NCI-H2081 (cell line): Measurements from ENCODE around the gene CSF2RB.
"Not testable (repeated sequence)": the region's sequence is repeated elsewhere in the genome, so short reads cannot be mapped to it uniquely, and the experiment has no call there.

Experiments
- DNase-seq, 2 experiments: peaks; one replicate each; lab custom pipeline; 2025; lab: John Stamatoyannopoulos, UW

CSF2RB gene

DNA sequence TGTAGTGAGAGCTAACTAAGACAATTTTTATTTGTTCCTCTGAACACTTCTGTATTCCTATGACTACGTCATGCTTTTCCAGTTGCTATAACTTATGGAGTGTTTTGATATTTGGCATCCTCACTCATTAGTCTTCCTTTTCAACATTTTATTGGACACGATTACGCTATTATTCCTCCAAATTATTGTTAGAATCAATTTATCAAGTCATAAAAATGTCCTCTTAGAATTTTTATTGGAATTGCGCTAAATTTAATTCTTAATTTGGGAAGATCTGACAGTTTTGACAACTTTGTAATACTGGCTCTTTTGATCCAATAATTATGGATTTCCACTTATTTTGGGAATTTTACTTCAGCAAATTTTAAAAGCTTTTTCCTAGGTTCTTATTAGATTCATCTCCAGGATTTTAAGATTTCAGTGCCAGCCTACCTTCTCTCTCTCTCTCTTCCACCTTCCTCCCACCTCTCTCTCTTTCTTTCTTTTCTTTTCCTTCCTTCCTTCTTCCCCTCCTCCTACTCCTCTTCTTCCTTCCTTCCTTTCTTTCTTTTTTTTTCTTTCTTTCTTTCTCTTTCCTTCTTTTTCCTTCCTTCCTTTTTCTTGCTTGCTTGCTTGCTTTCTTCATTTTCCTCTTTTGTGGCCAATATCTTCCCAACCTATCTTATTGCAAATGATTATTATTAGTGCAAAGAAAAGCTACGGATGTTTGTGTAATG is 55.0 kb downstream of the CSF2RB start:
- DNase-seq: no peak

- DNase-seq: no peak
Measured at GRCh38 chr22:36971341-36972125, 58.1 kb downstream of the CSF2RB start.

- DNase-seq: no peak
Measured at GRCh38 chr22:36976606-36977005, 63.2 kb downstream of the CSF2RB start.

- peak; percentile 24 to 39 for DNase-seq
Measured at GRCh38 chr22:36977401-36977861, 64.0 kb downstream of the CSF2RB start.

- peak; percentile 74 to 81 for DNase-seq
Measured at GRCh38 chr22:36977947-36978660, 64.7 kb downstream of the CSF2RB start.

DNA sequence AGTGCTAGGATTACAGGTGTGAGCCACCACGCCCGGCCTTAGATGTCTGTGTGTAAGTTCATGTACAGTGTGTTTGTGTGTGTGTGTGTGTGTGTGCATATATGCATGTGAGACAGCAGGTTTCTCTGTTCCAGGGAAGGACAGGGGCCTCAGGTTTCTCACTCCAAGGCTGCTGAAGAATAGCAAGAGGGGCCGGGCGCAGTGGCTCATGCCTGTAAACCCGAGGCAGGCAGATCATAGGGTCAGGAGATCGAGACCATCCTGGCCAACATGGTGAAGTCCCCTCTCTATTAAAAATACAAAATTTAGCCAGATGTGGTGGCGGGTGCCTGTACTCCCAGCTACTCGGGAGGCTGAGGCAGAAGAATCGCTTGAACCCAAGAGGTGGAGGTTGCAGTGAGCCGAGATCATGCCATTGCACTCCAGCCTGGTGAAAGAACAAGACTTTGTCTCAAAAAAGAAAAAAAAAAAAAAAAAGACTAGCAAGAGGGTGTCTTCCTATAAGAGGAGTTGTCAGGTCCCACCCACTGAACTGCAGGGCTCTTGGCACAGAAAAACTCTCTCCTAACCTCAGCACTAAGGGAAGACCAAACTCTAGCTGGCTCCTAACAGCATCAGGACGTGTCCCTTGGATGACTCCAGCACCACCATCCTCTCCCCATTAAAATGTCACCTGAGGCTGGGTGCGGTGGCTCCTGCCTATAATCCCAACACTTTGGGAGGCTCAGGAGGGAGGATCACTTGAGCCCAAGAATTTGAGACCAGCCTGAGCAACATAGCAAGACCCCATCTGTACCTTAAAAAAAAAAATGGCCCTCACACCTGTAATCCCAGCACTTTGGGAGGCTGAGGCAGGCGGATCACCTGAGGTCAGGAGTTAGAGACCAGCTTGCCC is 65.8 kb downstream of the CSF2RB start:
- no peak for DNase-seq

- DNase-seq: no peak
Measured at GRCh38 chr22:36981247-36981775, 67.9 kb downstream of the CSF2RB start.

DNA sequence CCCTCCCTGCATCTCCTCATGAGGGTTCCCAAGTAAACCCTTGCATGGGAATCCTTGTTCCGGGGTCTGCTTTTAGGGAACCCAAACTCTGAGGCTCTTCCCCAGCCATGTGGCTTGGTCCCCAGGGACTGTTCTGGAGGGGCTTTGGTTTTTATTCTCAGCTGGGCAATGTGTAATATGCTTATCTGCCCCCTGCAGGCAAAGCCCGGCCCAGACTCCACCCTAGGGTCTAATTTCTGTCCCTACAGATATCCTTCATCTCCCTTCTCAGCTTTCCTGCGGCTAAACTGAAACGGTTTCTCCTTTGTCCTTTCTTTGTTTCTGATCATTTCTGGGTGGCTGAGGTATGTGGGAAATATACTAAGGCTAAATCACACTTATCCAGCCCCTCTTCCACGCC is 68.7 kb downstream of the CSF2RB start:
- DNase-seq: no peak

GRCh38 chr22:36985211-36985889 is 71.9 kb downstream of the CSF2RB start:
- DNase-seq: no peak

DNA sequence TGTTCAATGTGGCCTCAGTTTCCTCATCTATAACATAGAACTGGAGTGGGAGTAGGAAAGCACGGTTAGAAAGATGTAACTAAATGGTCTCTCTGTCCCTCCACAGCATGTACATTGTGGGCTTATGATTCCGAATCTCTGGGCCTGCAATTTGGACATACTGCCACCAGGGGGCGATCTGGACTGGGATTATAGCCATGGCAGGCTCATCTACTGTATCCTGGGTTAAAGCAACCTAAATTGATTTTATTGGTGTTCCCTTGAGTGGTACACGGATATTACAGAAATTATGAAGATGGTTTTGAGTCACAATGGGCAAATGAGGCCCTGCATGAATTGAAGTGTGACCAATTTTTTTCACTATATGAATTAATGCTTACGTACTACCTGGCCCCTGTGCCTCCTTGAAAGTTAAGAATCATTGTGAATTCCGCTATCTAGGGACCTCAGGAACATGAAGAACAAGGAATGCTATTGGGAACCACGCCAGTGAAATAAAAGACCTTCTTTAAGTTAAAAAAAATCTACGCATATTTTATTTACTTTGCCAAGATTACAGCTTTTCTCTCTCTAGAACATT is 72.9 kb downstream of the CSF2RB start:
- DNase-seq: no peak

GRCh38 chr22:36988075-36988832 is 74.8 kb downstream of the CSF2RB start:
- DNase-seq: no peak

GRCh38 chr22:36989012-36989411 is 75.6 kb downstream of the CSF2RB start:
- DNase-seq: not testable (repeated sequence)
